Measurements from ENCODE around the gene USF2.

DNA sequence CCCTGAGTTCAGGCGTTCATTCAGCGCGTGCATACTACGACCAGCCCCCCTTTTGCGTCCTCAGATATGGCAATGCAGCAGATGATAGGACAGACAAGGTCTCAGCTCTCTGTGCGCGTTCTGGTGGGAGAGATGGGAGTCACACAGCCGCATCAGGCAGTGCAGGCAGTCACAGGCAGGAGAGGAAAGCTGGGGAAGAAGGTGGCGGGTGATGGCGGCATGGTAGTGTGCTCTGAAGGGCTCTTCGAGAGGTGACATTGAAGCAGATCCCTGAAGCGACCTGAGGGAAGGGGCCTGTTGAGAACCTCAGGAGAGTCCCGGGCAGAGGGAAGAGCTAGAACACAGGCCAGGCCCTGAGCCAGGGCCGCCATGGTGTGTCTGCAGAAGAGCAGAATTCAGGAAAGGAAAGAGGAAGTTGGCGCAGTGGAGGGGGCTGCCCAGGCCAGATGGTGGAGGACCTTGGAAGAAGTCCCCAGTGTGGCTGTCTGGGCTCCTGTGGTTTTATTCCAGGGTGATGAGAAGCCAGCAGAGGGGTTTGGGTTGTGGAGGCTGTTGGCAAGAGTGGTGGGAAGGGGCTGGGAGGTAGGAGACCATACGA, 3.5 kb downstream of the USF2 start:
- TF ChIP-seq, protein P1, sequence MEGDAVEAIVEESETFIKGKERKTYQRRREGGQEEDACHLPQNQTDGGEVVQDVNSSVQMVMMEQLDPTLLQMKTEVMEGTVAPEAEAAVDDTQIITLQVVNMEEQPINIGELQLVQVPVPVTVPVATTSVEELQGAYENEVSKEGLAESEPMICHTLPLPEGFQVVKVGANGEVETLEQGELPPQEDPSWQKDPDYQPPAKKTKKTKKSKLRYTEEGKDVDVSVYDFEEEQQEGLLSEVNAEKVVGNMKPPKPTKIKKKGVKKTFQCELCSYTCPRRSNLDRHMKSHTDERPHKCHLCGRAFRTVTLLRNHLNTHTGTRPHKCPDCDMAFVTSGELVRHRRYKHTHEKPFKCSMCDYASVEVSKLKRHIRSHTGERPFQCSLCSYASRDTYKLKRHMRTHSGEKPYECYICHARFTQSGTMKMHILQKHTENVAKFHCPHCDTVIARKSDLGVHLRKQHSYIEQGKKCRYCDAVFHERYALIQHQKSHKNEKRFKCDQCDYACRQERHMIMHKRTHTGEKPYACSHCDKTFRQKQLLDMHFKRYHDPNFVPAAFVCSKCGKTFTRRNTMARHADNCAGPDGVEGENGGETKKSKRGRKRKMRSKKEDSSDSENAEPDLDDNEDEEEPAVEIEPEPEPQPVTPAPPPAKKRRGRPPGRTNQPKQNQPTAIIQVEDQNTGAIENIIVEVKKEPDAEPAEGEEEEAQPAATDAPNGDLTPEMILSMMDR (IDR thresholded peaks at IDR 0.05 in 8 of 11, conservative IDR thresholded peaks at IDR 0.05 in 3 of 11): no peak
- TF ChIP-seq POLR2A (IDR thresholded peaks at IDR 0.05): no peak
